K562 (cell line): ENCODE measurements around the gene BMS1.
"Not testable (repeated sequence)": the region's sequence is repeated elsewhere in the genome, so short reads cannot be mapped to it uniquely, and the experiment has no call there.

Experiments
- EZH2 ChIP-seq: IDR thresholded peaks from 2 replicates; pipeline ENCODE4 v1.6.1; 2012; ENCODE audit warnings: low read depth, mild to moderate bottlenecking, inconsistent platforms, low read length, borderline replicate concordance
- GATAD2A ChIP-seq: fragments of 450-650 bp; IDR thresholded peaks from 2 replicates; pipeline ENCODE4 v1.6.1; 2017
- NFIC ChIP-seq: fragments of 450-650 bp; IDR thresholded peaks from 2 replicates; pipeline ENCODE4 v1.6.1; 2017; ENCODE audit warnings: mild to moderate bottlenecking, inconsistent platforms
- NFYB ChIP-seq: IDR thresholded peaks from 2 replicates; pipeline ENCODE4 v1.6.1; 2011; ENCODE audit warnings: mild to moderate bottlenecking, moderate library complexity; ENCODE audit not compliant: insufficient read length; ENCODE audit errors: extremely low read depth
- RCOR1 ChIP-seq, 2 experiments: IDR thresholded peaks; 2 replicates each; pipeline ENCODE4 v1.6.1; 2012; ENCODE audit warnings: low read depth in 2 of 2, low read length in 2 of 2, borderline replicate concordance in 1 of 2, improper control_type of control experiment in 1 of 2
- TF ChIP-seq, protein P1 (sequence below): fragments of 250-450 bp; sonication (Bioruptor Pico); IDR thresholded peaks from 2 replicates; pipeline ENCODE4 v1.8.0; 2021; ENCODE audit warnings: moderate library complexity, mild to moderate bottlenecking, inconsistent platforms
- TF ChIP-seq, protein P2 (sequence below): fragments of 250-450 bp; sonication (Bioruptor Pico); IDR thresholded peaks from 2 replicates; pipeline ENCODE4 v1.4.0; 2020; ENCODE audit warnings: mild to moderate bottlenecking, moderate library complexity
- TF ChIP-seq, protein P3 (sequence below): IDR thresholded peaks from 3 replicates; pipeline ENCODE4 v1.6.1; 2011; ENCODE audit warnings: borderline replicate concordance, mild to moderate bottlenecking, moderate library complexity; ENCODE audit not compliant: insufficient read length; ENCODE audit errors: extremely low read depth
- TF ChIP-seq, protein P4 (sequence below), 3 experiments: IDR thresholded peaks in 2 of 3; conservative IDR thresholded peaks in 1 of 3; 2 replicates each; pipeline ENCODE4 v1.5.1; 2011 to 2012; ENCODE audit warnings: low read length in 3 of 3, mild to moderate bottlenecking in 3 of 3, control low read depth in 2 of 3, improper control_type of control experiment in 1 of 3, inconsistent platforms in 1 of 3, low read depth in 1 of 3, mixed read lengths in 1 of 3, moderate library complexity in 1 of 3; ENCODE audit not compliant: insufficient read depth in 2 of 3

DNA sequence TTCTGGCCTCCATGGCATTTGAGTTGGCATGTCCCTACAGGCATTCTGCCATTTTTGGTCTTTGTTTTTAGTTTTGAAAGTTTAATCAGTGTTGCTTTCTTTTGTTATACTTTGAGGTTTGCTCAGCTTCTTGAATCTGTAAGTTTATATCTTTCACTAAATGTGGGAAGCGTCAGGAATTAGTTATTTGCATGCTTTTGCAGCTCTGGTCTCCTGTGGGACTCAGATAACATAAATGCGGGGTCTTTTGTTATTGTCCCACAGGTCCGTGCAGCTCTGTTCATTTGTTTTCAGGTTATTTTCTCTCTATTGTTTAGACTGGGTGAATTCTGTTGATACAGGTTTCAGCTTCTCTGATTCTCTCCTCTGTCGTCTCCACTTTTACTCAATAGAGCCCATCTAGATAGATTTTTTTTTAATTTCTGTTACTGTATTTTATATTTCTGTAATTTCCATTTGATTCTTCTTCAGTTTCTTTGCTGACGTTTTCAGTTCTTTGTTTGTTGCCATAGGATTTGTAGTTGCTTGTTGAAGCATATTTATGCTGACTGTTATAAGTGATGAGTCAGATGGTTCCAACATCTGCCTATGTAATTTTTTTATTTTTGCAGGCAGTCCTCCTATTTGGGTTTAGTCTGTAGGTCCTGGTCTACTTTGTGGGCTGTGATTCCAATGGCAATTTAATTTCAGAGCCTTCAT is 31.5 kb downstream of the BMS1 start:
- not testable (repeated sequence) for TF ChIP-seq RCOR1 (IDR thresholded peaks at IDR 0.05; ENCODE audit: borderline replicate concordance in 1 of 2, low read depth in 2 of 2, low read length in 2 of 2); NFYB; EZH2; GATAD2A; NFIC
- TF ChIP-seq, protein P1, sequence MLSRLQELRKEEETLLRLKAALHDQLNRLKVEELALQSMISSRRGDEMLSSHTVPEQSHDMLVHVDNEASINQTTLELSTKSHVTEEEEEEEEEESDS = not testable (repeated sequence)
- TF ChIP-seq, protein P2, sequence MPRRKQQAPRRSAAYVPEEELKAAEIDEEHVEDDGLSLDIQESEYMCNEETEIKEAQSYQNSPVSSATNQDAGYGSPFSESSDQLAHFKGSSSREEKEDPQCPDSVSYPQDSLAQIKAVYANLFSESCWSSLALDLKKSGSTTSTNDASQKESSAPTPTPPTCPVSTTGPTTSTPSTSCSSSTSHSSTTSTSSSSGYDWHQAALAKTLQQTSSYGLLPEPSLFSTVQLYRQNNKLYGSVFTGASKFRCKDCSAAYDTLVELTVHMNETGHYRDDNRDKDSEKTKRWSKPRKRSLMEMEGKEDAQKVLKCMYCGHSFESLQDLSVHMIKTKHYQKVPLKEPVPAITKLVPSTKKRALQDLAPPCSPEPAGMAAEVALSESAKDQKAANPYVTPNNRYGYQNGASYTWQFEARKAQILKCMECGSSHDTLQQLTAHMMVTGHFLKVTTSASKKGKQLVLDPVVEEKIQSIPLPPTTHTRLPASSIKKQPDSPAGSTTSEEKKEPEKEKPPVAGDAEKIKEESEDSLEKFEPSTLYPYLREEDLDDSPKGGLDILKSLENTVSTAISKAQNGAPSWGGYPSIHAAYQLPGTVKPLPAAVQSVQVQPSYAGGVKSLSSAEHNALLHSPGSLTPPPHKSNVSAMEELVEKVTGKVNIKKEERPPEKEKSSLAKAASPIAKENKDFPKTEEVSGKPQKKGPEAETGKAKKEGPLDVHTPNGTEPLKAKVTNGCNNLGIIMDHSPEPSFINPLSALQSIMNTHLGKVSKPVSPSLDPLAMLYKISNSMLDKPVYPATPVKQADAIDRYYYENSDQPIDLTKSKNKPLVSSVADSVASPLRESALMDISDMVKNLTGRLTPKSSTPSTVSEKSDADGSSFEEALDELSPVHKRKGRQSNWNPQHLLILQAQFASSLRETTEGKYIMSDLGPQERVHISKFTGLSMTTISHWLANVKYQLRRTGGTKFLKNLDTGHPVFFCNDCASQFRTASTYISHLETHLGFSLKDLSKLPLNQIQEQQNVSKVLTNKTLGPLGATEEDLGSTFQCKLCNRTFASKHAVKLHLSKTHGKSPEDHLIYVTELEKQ = not testable (repeated sequence)
- TF ChIP-seq, protein P3, sequence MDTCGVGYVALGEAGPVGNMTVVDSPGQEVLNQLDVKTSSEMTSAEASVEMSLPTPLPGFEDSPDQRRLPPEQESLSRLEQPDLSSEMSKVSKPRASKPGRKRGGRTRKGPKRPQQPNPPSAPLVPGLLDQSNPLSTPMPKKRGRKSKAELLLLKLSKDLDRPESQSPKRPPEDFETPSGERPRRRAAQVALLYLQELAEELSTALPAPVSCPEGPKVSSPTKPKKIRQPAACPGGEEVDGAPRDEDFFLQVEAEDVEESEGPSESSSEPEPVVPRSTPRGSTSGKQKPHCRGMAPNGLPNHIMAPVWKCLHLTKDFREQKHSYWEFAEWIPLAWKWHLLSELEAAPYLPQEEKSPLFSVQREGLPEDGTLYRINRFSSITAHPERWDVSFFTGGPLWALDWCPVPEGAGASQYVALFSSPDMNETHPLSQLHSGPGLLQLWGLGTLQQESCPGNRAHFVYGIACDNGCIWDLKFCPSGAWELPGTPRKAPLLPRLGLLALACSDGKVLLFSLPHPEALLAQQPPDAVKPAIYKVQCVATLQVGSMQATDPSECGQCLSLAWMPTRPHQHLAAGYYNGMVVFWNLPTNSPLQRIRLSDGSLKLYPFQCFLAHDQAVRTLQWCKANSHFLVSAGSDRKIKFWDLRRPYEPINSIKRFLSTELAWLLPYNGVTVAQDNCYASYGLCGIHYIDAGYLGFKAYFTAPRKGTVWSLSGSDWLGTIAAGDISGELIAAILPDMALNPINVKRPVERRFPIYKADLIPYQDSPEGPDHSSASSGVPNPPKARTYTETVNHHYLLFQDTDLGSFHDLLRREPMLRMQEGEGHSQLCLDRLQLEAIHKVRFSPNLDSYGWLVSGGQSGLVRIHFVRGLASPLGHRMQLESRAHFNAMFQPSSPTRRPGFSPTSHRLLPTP = not testable (repeated sequence)
- TF ChIP-seq, protein P4, sequence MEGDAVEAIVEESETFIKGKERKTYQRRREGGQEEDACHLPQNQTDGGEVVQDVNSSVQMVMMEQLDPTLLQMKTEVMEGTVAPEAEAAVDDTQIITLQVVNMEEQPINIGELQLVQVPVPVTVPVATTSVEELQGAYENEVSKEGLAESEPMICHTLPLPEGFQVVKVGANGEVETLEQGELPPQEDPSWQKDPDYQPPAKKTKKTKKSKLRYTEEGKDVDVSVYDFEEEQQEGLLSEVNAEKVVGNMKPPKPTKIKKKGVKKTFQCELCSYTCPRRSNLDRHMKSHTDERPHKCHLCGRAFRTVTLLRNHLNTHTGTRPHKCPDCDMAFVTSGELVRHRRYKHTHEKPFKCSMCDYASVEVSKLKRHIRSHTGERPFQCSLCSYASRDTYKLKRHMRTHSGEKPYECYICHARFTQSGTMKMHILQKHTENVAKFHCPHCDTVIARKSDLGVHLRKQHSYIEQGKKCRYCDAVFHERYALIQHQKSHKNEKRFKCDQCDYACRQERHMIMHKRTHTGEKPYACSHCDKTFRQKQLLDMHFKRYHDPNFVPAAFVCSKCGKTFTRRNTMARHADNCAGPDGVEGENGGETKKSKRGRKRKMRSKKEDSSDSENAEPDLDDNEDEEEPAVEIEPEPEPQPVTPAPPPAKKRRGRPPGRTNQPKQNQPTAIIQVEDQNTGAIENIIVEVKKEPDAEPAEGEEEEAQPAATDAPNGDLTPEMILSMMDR (IDR thresholded peaks at IDR 0.05 in 2 of 3, conservative IDR thresholded peaks at IDR 0.05 in 1 of 3; ENCODE audit: insufficient read depth in 2 of 3, low read depth in 1 of 3, low read length in 3 of 3) = not testable (repeated sequence)
